Hepatocyte (in vitro differentiated cells): ENCODE measurements around the gene ENDOD1. TPM values are rescaled to one million over a fixed set of nuclear protein-coding genes. Genes with fewer than 3 reads are reported as not detected.

Experiments used
- DNase-seq: peaks from one replicate; pipeline ENCODE4 v3.0.0-alpha.2; 2016; ENCODE audit warnings: low spot score
- H2AFZ ChIP-seq: fragments of 200-600 bp; sonication (generic); 2 replicates; pipeline ENCODE4 v1.6.0; 2016; ENCODE audit warnings: antibody characterized with exemption, mild to moderate bottlenecking
- H3K27ac ChIP-seq: fragments of 200-600 bp; sonication (generic); 2 replicates; pipeline ENCODE4 v1.5.1; 2016; ENCODE audit warnings: mild to moderate bottlenecking
- H3K27me3 ChIP-seq: fragments of 200-600 bp; sonication (generic); 2 replicates; pipeline ENCODE4 v1.6.1; 2016
- H3K36me3 ChIP-seq: fragments of 200-600 bp; sonication (generic); replicated peaks from 2 replicates; pipeline ENCODE4 v1.5.1; 2016; ENCODE audit warnings: low read depth; ENCODE audit not compliant: insufficient read depth
- H3K4me1 ChIP-seq: fragments of 200-600 bp; sonication (generic); 2 replicates; pipeline ENCODE4 v1.5.1; 2016; ENCODE audit warnings: mild to moderate bottlenecking, moderate library complexity; ENCODE audit not compliant: insufficient read depth
- H3K4me2 ChIP-seq: fragments of 200-600 bp; sonication (generic); 2 replicates; pipeline ENCODE4 v1.6.0; 2016
- H3K4me3 ChIP-seq: fragments of 200-600 bp; sonication (generic); 2 replicates; pipeline ENCODE4 v1.5.1; 2016; ENCODE audit warnings: mild to moderate bottlenecking
- H3K79me2 ChIP-seq: fragments of 200-600 bp; sonication (generic); 2 replicates; pipeline ENCODE4 v1.6.0; 2017; ENCODE audit warnings: mild to moderate bottlenecking
- H3K9me2 ChIP-seq: fragments of 200-600 bp; sonication (generic); replicated peaks from 2 replicates; pipeline ENCODE4 v1.6.0; 2017; ENCODE audit warnings: mild to moderate bottlenecking; ENCODE audit not compliant: insufficient read depth
- H3K9me3 ChIP-seq: fragments of 200-600 bp; sonication (generic); 2 replicates; pipeline ENCODE4 v1.5.1; 2016; ENCODE audit warnings: low read depth, mild to moderate bottlenecking
- H4K20me1 ChIP-seq: fragments of 200-600 bp; sonication (generic); 2 replicates; pipeline ENCODE4 v1.6.0; 2016; ENCODE audit warnings: mild to moderate bottlenecking; ENCODE audit not compliant: insufficient read depth, poor library complexity, severe bottlenecking
- CTCF ChIP-seq: fragments of 200-600 bp; sonication (generic); IDR thresholded peaks from 2 replicates; pipeline ENCODE4 v1.5.1; 2016; ENCODE audit warnings: antibody characterized with exemption, mild to moderate bottlenecking; ENCODE audit not compliant: poor library complexity
- EZH2 ChIP-seq: fragments of 200-600 bp; sonication (generic); IDR thresholded peaks from 2 replicates; pipeline ENCODE4 v1.6.1; 2016; ENCODE audit warnings: antibody characterized with exemption, mild to moderate bottlenecking, borderline replicate concordance
- EZH2phosphoT487 ChIP-seq: fragments of 200-600 bp; sonication (generic); IDR thresholded peaks from one replicate; pipeline ENCODE4 v1.6.1; 2018; ENCODE audit warnings: antibody characterized with exemption, mild to moderate bottlenecking, low read depth, moderate library complexity; ENCODE audit not compliant: unreplicated experiment, severe bottlenecking
- WGBS: methylation state at CpG from one replicate; pipeline ENCODE4 v1.1.6; 2016; ENCODE audit warnings: low lambda C conversion rate; ENCODE audit errors: missing lambda C conversion rate; 5-methylcytosine and 5-hydroxymethylcytosine counted together
- polyA plus RNA-seq: library from polyadenylated mRNA; unstranded; fragments of >200 nt; fragmentation: Nextera tagmentation; extraction: Ambion mirVana; gene quantifications from 2 replicates; pipeline ENCODE4 v1.2.1, GENCODE V29; 2016
- total RNA-seq: library from RNA; depleted of rRNA; stranded (reverse); fragments of >200 nt; gene quantifications from 2 replicates; pipeline ENCODE4 v1.2.3, GENCODE V29; 2014

Gene ENDOD1
- total and polyA plus RNA-seq, 2 experiments from 2014 or later = 10.4 to 26.6 TPM

DNA sequence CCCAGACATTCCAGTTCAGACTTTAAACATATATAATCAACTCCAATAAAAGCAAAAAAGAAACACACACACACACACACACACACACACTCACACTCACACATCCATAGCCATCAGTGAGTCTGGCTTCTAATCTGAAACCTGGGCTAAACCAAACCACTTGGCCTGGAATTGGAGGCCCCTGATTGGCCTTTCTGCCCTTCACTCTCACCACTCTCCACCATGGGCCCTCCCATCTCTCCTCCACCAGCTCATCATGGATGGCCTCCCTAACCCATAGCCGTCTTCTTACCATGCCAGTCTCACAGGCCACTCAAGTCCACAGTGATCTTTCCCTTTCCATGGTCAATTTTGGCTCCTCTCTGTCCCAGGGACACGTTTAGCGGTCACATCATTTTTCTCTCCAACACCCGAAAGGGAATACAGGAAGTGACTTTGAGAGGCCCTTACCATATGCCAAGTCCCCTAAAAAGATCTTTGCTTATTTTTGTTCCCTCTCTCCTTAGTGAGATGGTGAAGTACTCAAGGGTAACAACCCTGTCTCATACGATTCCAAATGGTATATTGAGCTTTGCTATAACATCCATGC lies 66.6 kb downstream of the ENDOD1 start:
- WGBS = 94% methylated on average over 5 of the region's 5 CpGs
- TF ChIP-seq EZH2 (no peak), CTCF (no peak), EZH2phosphoT487 (no peak)
- H3K4me1 ChIP-seq = peaks cover 9% of the 10 kb centered on the region
- no peaks in the 10 kb centered on the region for H3K9me2 ChIP-seq
- H3K9me3 ChIP-seq = no peaks in the 10 kb centered on the region
- no peaks in the 10 kb centered on the region for H3K79me2 ChIP-seq
- no peaks in the 10 kb centered on the region for H4K20me1 ChIP-seq
- no peak for DNase-seq
- no peak overlapping the region for H3K4me2 ChIP-seq
- H3K4me3 ChIP-seq = no peak overlapping the region
- no peak overlapping the region for H2AFZ ChIP-seq
- H3K36me3 ChIP-seq = no peaks in the 10 kb centered on the region
- H3K27me3 ChIP-seq = no peaks in the 10 kb centered on the region
- H3K27ac ChIP-seq = no peak overlapping the region

- H2AFZ ChIP-seq = no peak overlapping the region
Observed at GRCh38 chr11:95156916-95157541, 67.4 kb downstream of the ENDOD1 start.

GRCh38 chr11:95157824-95158223 lies 68.2 kb downstream of the ENDOD1 start:
- no peak for DNase-seq
- peak overlapping the region; percentile 22 for H3K27ac ChIP-seq
- WGBS = 95% methylated on average over 1 of the region's 1 CpG

More at GRCh38 chr11:95156916-95157541, 67.4 kb downstream of the ENDOD1 start:
- H4K20me1 ChIP-seq = no peaks in the 10 kb centered on the region
- no peak for TF ChIP-seq CTCF
- no peak for TF ChIP-seq EZH2phosphoT487
- no peak for TF ChIP-seq EZH2
- no peak overlapping the region for H3K4me2 ChIP-seq
- DNase-seq = no peak
- H3K4me1 ChIP-seq = peaks cover 9% of the 10 kb centered on the region
- H3K4me3 ChIP-seq = no peak overlapping the region
- no peaks in the 10 kb centered on the region for H3K36me3 ChIP-seq
- H3K27ac ChIP-seq = peak overlapping the region; percentile 22
- H3K9me2 ChIP-seq = no peaks in the 10 kb centered on the region
- no peaks in the 10 kb centered on the region for H3K9me3 ChIP-seq
- H3K27me3 ChIP-seq = no peaks in the 10 kb centered on the region
- no peaks in the 10 kb centered on the region for H3K79me2 ChIP-seq
- 69% methylated on average over 7 of the region's 7 CpGs for WGBS

DNA sequence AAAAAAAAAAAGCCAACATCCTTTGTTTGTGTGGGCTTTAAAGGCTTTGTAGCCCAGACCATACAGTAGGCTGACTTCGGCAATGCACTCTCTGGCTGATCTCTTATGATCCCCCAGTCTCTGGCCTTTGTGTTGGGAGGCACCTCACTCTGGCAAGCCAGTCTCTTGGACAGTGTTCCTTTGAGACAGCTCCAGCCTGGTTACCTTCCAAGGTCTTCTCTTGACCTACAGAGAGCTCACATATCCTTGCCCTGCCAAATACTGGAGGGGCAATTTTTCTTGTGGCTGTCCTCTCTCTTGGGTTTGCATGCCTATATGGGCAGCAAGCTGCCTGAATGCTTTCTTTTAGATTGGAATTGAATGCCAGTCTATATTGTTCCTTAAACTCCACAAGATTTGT lies 71.6 kb downstream of the ENDOD1 start:
- H3K27me3 ChIP-seq = no peaks in the 10 kb centered on the region
- no peaks in the 10 kb centered on the region for H3K9me2 ChIP-seq
- no peaks in the 10 kb centered on the region for H3K36me3 ChIP-seq
- H3K4me3 ChIP-seq = no peak overlapping the region
- H2AFZ ChIP-seq = no peak overlapping the region
- peaks cover 9% of the 10 kb centered on the region for H3K4me1 ChIP-seq
- DNase-seq = no peak
- TF ChIP-seq EZH2phosphoT487 = no peak
- no peak for TF ChIP-seq EZH2
- no peak for TF ChIP-seq CTCF
- H4K20me1 ChIP-seq = no peaks in the 10 kb centered on the region
- no peak overlapping the region for H3K27ac ChIP-seq
- H3K4me2 ChIP-seq = no peak overlapping the region
- 79% methylated on average over 1 of the region's 1 CpG for WGBS
- H3K9me3 ChIP-seq = no peaks in the 10 kb centered on the region
- H3K79me2 ChIP-seq = no peaks in the 10 kb centered on the region

More at GRCh38 chr11:95157824-95158223, 68.2 kb downstream of the ENDOD1 start:
- Histone ChIP-seq H3K79me2 (no peaks in the 10 kb centered on the region), H3K4me3 (no peak overlapping the region), H3K27me3 (no peaks in the 10 kb centered on the region), H4K20me1 (no peaks in the 10 kb centered on the region), H3K4me2 (no peak overlapping the region), H3K9me2 (no peaks in the 10 kb centered on the region), H3K9me3 (no peaks in the 10 kb centered on the region), H3K4me1 (peaks cover 9% of the 10 kb centered on the region), H3K36me3 (no peaks in the 10 kb centered on the region), H2AFZ (no peak overlapping the region)
- no peak for TF ChIP-seq EZH2phosphoT487
